HG02870 (cell line): ENCODE results near the gene ZNF576.
"Not testable (repeated sequence)": the region's sequence is repeated elsewhere in the genome, so short reads cannot be mapped to it uniquely, and the experiment has no call there.

ENCODE experiments used
- ATAC-seq: cut with Tn5 transposase; IDR thresholded peaks from one replicate; pipeline ENCODE4 v1.9.1; 2021; ENCODE audit warnings: mild to moderate bottlenecking, moderate library complexity; ENCODE audit not compliant: unreplicated experiment

Gene ZNF576

GRCh38 chr19:43575156-43575950, 21.0 kb upstream of the ZNF576 start, which contains the start of the genes PINLYP and XRCC1:
PINLYP (plus strand) TSS chr19:43575801; CDS start chr19:43577192, 1,391 bp downstream.
XRCC1 (minus strand) TSS chr19:43575527; CDS start chr19:43575458, 69 bp downstream.
- peak; percentile 98 for ATAC-seq

GRCh38 chr19:43575955-43576878, 20.2 kb upstream of the ZNF576 start:
- no peak for ATAC-seq

GRCh38 chr19:43578787-43579186, 17.6 kb upstream of the ZNF576 start:
- ATAC-seq, result no peak

DNA sequence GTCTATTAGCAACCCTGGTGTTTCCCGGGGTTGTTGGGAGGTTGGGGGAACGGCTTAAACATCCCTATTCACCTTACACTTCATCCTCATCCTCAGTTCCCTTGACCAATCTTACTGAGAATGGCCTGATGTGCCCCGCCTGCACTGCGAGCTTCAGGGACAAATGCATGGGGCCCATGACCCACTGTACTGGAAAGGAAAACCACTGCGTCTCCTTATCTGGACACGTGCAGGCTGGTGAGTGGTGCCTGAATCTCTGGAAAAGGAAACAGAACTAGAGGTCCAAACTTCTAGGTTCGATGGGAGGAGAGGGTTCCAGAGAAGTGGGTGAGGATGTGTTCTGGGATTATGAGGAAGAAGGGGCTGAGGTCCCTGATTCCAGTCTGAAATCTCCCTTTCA, 14.9 kb upstream of the ZNF576 start:
- ATAC-seq, result no peak

DNA sequence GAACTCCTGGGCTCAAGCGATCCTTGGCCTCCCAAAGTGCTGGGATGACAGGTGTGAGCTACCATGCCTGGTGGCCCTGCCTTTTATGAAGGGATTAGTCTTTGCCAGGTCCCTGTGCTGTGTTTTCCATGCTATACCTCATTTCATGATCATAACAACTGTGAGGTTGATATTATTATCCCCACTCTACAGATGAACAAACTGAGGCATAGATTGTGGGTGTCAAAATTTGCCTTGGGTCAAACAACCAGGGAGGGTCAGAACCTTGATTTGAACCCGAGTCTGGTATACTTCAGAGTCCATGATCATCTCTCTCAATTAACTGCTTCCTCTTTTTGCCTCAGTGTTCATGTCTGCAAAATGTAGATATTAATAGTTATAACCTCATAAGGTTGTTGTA, 13.9 kb upstream of the ZNF576 start:
- no peak for ATAC-seq

GRCh38 chr19:43584484-43584883, 11.9 kb upstream of the ZNF576 start:
- no peak for ATAC-seq

GRCh38 chr19:43586346-43586745, 10.0 kb upstream of the ZNF576 start:
- no peak for ATAC-seq

- ATAC-seq, result not testable (repeated sequence)
Measured at GRCh38 chr19:43587029-43587428, 9.4 kb upstream of the ZNF576 start.

DNA sequence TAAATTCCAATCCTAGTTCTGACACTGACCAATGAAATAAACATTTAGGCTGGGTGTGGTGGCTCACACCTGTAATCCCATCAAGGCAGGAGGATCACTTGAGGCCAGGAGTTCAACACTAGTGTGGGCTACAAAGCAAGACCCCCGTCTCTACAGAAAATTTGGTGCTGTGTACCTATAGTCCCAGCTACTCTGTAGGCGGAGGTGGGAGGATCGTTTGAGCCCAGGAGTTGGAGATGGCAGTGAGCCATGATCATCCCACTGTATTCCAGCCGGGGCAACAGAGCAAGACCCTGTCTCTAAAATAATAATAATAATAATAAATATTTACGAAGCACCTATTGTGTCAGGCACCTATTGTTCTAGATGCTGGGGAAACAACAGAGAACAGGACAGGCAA, 7.1 kb upstream of the ZNF576 start:
- ATAC-seq, result no peak

- no peak for ATAC-seq
Measured at GRCh38 chr19:43589678-43590077, 6.7 kb upstream of the ZNF576 start.

DNA sequence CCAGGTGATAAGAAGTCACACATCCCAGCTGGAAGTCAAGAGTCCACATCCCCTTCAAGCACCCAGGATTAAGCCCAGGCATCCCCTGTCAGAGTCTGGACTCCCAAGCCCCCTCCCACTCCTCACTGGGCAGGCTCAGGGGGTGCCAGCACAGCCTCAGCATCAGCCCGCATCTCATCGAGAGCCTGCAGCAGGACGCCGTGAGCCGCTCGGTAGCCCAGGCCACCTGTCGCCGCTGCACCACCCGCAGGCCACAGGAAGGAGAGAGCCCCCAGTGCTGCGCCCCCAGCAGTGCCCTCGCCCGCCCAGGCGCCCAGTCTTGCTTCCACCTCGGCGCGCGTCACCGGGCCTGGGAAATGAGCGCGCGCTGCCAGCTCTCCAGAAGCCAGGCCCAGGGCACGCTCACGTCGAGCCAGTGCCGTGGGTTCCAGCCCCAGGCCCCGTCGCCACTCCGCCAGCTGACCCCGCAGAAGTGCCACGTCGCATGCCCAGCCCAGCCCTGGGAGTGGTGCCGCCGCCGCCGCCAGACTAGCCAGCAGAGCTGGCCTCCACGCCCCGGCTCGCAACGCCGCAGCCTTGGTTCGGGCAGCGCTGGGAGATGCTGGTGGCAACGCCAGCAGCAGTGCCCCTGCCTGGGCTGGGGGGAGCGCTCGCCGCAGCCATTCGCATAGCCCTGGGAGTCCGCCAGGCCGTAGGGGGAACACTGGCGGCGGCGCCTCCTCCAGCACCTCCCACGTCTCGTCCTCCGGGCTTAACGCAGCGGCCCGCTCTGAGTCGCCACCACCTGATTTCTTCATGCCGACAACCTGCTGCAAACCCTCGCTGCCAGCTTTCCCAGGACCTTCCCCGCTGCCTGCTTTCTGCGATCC, 4.3 kb upstream of the ZNF576 start:
- no peak for ATAC-seq

- no peak for ATAC-seq
Measured at GRCh38 chr19:43592800-43593350, 3.5 kb upstream of the ZNF576 start.

GRCh38 chr19:43594081-43594697, 2.2 kb upstream of the ZNF576 start:
- no peak for ATAC-seq

GRCh38 chr19:43594710-43595604, 1.4 kb upstream of the ZNF576 start:
- no peak for ATAC-seq

GRCh38 chr19:43595605-43595998, 793 bp upstream of the ZNF576 start:
- ATAC-seq, result no peak

- no peak for ATAC-seq
Measured at GRCh38 chr19:43596842-43597461, 557 bp downstream of the ZNF576 start.

- ATAC-seq, result no peak
Measured at GRCh38 chr19:43597876-43598275, 1.5 kb downstream of the ZNF576 start.

- ATAC-seq, result no peak
Measured at GRCh38 chr19:43598445-43599240, 2.2 kb downstream of the ZNF576 start.
